Ammon's horn (tissue), 1 donor: ENCODE measurements around the gene DNAJC15.
"Not testable (repeated sequence)": the region's sequence is repeated elsewhere in the genome, so short reads cannot be mapped to it uniquely, and the experiment has no call there.

ENCODE experiments used
- DNase-seq: peaks from one replicate; pipeline ENCODE4 v3.0.0-alpha.2; 2016; ENCODE audit warnings: low spot score

The DNAJC15 gene

DNA sequence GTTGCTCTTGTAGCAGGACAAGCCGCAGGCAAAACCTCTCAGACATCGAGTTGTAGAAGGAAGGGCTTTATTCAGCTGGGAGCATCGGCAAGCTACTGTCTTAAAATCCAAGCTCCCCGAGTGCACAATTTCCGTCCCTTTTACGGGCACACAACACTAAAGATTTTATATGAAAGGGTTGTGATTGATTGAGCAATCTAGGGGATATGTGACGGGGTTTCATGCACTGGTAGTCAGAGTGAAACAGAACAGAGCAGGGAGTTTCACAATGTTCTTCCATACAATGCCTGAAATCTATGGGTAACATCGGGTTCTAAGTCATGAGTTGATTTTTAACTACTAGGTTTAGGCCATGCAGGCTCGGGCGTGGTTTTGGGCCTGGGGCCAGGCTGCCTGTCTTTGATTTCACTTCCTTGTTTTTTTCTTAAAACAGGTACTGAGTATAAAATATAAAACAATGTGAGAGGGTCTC lies 22.0 kb downstream of the DNAJC15 start:
- DNase-seq = peak; percentile 9

DNA sequence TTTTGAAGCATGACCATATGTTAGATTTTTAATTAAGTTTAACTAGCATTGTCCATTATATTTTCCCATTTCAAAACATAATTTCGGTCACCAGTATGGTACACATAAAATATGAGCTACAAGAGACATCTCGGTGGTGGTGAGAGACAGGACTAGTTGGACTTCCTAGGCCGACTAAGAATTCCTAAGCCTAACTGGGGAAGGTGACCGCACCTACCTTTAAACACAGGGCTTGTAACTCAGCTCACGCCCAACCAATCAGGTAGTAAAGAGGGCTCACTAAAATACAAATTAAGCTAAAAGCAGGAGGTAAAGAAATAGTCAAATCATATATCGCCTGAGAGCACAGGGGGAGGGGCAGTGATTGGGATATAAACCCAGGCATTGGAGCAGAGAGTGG lies 22.9 kb downstream of the DNAJC15 start:
- DNase-seq = no peak

DNA sequence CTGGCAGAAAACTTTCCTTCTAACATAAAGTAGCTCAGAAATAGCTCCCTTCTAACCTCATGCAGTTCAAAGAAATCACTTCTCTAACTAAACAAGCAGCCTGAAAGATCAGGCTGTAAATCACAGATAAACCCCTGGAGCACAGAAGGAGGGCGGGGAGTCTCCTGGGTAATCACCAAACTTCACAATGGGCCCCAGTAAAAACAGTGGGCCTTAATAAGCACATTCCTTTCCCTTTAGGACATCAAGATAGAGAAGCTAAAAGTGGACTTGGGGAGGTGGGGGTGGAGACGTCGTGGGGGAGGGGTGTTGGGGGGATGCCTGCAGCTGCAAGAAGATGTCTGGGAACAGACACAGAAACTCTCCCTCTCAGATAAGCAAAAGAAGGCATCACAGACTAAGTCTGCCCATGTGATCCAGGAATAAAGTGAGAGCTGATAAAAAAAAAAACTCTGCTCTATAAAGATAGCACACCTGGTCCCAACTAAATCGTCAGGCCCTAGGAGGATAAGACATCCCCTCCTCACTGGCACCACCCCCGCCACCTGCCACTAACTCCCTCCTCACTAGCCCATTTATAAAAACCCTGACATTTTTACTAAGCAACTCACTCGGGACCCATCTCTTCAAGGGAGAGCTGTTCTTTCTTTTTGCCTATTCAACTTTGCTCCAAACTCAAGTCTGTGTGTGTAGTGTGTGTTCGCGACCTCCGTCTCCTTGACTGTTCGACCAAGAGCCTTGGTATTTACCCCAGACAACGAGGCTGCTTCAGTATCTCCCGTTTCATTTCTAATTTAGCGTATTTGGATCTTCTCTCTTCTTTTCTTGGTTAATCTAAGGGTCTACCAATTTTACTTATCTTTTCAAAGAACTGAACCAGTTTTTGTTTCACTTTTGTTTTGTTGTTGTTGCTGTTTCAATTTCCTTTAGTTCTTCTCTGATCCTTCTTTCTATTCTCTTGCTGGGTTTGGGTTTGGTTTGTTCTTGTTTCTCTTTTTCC lies 31.7 kb downstream of the DNAJC15 start:
- peak; percentile 33 for DNase-seq

DNA sequence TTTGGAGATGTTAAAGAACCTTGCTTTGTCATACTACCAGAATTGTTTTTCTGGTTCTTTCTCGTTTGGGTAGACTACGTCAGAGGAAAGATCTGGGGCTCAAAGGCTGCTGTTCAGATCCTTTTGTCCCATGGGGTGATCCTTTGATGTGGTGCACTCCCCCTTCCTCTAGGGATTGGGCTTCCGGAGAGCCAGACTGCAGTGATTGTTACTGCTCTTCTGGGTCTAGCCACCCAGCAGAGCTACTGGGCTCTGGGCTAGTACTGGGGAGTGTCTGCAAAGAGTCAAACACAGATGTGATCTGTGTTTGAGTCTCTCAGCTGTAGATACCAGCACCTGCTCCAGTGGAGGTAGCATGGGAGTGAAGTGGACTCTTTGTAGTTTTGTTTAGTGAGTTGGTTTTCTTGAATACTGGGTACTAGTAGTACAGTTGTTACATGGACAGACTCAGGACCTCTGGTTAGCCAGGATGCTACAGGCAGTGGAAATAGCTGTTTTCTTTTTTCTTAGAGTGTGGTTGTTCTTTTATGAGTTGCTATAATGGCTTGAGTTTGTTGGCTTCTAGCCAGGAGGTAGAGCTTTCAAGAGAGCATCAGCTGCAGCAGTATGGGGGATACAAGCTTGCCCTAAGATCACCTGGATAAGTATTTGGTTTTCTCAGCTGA lies 34.4 kb downstream of the DNAJC15 start:
- DNase-seq = no peak

DNA sequence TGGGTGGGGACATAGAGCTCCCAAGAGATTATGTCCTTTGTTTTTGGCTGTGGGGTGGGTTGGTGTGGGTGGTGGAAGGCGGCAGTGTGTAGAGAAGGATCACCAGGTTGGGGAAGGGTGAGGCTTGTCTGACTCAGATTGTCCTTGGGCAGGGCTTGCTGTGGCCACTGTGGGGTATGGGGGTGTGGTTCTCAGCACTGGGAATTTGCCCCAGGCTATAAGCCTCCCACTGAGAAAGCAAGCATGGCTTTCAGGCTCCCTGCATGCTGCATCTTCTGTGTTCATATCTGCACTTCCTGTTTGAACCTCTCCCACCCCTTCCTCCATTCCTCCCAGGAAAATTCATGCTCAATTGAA lies 34.9 kb downstream of the DNAJC15 start:
- no peak for DNase-seq

DNA sequence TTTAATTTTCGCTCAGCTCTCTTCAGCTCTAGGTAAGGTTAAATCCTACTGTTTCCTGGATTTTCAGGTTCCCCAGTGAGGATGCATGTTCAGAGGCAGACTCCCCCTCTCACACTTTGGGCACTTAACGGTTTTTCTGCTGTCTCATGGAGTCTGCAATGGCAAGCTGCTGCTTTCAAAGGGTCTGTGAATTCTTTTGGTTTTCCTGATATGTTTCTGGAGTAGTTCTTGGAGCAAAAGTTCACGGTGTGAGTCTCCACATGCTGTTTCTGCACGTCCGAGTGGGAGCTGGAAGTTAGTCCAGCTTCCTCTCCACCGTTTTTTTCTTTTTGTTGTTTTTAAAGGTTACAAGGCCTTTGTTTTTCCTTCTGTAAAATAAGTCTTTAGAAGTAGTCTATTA lies 35.4 kb downstream of the DNAJC15 start:
- no peak for DNase-seq

DNA sequence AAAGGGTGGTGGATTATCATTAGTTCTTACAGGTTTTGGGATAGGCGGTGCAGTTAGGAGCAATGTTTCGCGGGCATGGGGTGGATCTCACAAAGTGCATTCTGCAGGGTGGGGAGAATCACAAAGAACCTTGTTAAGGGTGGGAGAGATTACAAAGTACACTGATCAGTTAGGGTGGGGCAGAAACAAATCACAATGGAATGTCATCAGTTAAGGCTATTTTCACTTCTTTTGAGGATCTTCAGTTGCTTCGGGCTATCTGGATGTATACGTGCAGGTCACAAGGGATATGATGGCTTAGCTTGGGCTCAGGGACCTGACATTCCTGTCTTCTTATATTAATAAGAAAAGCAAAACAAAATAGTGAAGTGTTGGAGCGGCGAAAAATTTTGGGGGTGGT lies 36.4 kb downstream of the DNAJC15 start:
- not testable (repeated sequence) for DNase-seq

DNA sequence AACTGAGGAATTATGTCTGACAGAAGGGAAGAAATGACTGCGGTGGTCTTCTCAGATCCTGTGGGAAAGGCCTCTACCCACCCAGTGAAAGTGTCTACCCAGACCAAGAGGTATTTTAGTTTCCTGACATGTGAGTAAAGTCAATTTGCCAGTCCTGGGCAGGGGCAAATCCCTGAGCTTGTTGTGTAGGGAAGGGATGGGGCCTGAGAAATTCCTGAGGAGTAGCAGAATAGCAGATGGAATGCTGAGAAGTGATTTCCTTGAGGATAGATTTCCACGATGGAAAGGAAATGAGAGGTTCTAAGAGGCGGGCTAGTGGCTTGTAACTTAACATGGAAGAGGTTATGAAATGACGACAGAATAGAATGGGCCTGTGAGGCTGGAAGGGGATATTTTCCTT lies 37.4 kb downstream of the DNAJC15 start:
- DNase-seq = not testable (repeated sequence)

DNA sequence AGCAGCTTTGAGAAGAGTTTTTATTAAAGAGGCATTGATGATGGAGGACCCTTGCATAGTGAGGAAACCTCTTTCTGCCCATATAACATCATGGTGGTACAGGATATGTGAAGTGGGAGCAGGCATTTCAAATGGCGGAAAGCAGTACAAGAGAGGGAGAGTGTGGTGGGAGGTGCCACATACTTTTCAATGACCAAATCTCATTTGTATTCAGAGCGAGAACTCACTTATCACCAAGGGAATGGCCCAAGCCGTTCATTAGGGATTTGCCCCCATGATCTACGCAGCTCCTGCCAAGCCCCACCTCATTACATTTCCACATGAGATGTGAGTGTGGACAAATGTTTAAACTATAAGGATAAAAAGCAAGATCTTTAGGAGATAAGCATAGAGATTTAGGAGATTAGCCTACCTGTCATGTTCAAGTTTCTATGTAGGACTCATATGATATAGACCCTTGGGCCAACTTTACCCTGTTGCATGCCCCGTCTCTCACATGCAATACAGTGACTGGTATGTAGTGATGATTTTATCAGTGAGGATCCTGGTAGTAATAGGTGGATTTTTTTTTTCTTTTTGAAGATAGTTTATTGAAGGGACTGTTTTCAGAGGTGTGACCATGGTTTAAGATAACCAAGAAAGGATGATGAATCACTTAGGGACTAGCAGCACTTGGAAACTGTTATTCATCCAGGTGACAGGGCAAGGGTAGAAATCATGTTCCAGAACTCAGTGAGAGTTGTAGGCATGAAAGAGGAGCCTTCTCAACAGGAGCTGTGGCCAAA lies 38.3 kb downstream of the DNAJC15 start:
- DNase-seq = no peak

DNA sequence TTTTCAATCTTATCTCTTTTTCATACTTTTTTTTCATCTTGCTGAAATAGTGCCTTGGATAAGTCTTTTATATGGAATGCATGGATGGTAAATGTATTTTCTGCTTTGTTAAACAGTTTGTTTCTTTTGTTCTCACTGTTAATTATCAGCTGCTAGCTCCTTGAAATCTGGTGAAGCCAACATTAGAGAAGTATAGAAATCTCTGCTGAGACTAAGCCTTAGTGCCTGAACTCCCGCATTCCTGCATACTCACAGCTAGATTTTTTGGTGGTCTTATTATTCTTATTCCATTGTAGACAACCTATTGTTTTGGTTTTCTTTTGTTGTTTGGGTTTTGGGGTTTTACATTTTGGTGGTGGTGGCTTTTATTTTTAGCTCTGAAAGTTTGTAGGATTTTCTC lies 48.4 kb downstream of the DNAJC15 start:
- no peak for DNase-seq

DNA sequence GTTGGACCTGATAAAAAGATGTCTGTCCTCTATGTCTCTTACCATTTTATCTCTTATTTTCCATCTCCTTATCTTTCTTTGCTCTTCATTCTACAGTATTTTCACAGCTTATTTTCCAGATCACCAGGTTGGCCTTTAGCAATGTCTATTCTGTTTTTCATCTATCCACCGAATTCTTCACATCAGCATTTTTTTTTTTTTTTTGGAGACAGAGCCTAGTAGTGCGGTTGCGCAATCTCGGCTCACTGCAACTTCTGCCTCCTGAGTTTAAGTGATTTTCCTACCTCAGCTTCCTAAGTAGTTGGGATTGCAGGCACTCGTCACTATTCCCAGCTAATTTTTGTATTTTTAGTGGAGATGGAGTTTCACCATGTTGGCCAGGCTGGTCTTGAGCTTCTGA lies 49.0 kb downstream of the DNAJC15 start:
- DNase-seq = no peak

DNA sequence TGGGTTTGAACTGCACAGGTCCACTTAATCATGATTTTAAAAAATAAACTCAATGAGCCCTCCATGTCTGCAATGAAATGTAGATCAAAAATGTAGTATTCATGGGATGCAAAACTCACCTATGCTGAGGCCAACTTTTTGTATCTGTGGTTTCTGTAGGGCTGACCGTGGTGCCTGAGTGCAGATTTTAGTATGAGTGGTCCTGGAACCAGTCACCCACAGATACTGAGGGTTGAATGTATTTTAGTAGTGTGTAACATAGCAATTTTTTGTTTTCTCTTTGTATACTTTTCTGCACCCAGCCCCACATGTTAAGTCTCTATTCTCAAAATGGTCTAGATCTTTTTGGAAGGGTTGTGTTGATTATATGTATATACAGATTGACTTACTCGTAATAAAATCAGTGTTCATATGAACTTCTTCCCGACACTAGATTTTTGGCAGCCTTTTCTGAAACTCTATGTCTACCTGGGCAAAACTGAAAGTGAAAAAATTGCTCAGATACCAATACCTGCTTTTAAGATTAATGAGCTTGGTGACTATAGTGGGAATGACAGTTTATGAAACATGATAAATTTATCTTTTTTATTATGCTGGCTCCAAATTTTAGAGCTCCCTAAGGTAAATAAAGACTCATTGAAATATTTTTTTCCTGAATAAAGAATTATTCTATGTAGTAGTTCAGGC lies 51.6 kb downstream of the DNAJC15 start:
- no peak for DNase-seq

DNA sequence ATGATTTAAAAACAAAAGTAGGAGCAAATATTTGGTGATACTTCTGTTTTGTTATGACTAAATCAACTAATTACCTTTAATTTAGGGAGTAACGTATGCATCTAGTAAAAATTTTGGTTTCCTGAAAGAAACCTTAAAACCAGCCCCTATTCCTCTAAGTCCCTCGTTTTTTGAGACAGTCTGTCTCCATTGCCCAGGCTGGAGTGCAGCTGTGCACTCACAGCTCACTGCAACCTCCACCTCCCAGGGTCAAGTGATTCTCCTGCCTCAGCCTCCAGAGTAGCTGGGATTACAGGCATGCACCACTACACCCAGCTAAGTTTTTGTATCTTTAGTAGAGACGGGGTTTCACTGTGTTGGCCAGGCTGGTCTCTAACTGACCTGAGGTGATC lies 52.1 kb downstream of the DNAJC15 start:
- not testable (repeated sequence) for DNase-seq

DNA sequence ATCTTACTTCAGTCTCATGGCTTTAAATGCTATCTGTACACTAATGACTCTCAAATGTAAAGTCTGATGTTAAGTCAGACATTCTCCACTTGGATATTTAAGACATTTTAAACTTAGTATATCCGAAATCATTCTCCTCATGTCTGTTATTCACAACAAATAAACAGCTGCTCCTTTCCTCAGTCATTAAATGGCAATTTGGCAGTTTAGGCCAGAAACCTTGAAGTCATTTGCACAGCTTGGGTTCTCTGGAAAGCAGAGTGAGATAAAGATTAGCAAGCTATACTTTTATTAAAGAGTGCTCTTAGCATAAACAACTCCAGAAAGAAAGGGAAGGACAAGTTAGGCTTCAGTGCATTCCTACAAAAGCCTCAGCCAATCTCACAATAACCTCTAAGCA lies 53.7 kb downstream of the DNAJC15 start:
- no peak for DNase-seq

DNA sequence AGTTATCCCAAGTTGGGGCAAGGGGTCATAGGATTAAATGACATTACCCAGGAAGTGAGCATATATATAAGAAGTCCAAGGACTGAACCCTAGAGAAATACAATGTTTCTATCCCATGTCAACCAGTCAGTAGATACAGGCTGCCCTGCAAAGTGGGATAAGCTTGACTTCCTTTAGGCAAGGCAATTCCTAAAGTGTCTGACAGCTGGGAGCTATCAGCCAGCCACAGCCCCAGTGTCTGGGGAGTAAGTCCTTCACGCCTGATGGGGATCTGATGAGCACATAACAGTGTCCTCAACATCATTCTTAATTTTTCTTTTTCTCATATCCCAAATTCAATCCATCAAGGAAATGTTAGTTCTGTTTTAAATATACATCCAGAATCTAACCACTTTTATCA lies 54.1 kb downstream of the DNAJC15 start:
- no peak for DNase-seq

DNA sequence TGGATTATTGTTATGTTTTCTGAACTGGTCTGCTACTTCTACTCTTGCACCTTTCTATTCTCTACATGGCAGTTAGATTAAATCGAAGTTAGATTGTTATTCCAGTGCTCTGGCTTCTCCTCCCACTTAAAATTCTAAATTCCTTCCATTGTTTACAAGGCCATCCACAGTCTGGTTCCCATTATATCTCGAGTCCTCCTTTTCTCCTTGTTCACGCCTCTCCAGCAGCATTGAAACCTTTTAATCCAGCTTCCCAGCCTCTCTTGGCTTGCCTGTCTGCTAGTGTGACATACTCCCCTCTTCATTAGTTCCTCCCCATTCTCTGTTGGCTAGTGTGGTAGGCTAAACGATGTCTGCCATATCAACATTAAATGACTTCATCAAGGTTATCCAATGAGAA lies 54.5 kb downstream of the DNAJC15 start:
- no peak for DNase-seq

DNA sequence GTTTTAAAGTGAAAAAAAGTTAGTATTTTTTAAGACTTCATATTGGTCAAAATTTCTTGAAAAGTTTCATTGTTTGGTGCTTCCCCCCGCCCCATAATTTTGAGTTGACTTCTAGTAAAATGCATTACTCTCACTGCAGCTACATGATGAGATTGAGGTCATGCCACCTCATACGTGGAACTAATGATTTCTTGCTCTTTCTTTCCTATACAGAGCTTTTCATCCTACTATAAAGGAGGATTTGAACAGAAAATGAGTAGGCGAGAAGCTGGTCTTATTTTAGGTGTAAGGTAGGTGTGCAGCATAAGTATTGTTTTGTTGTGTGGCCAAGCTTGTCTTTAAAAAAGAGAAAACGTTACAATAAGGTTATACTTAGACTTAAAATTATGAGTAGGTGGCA lies 55.0 kb downstream of the DNAJC15 start:
- DNase-seq = no peak

DNA sequence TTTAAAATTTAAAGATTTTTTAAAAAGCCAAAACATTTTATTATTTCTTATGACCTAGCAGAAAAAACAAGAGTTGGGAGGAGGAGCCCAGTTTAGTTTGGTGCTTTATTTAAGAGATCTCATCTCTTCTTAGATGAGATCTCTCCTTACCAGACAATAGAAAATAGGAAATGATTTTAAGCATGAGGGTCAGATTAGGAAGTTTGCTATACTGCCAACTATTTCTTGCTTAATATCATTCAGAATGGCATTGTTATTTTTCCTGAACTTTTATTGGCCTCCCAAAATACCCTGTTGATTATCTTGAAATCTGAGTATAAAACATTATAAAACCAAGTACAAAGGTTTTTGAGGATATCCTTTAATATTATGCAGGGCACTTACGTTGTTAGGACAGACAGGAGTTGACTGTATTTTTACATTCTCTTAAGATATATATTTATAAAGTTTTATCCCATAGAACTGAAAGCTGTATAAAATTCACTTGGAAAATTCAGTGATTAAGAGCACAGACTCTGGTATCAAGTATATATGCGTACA lies 56.1 kb downstream of the DNAJC15 start:
- DNase-seq = no peak

DNA sequence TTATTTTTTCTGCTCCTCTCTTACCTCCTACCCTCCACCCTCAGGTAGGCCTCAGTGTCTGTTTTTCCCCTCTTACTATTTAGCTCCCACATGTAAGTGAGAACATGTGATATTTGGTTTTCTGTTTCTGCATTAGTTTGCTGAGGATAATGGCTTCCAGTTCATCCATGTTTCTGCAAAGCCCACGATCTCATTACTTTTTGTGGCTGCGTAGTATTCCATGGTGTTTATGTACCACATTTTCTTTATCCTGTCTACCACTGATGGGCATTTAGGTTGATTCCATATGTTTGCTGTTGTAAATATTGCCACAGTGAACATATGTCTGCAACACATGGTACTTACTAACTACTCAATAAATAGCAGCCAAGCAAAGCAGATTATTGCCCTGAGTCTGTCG lies 56.8 kb downstream of the DNAJC15 start:
- DNase-seq = no peak

DNA sequence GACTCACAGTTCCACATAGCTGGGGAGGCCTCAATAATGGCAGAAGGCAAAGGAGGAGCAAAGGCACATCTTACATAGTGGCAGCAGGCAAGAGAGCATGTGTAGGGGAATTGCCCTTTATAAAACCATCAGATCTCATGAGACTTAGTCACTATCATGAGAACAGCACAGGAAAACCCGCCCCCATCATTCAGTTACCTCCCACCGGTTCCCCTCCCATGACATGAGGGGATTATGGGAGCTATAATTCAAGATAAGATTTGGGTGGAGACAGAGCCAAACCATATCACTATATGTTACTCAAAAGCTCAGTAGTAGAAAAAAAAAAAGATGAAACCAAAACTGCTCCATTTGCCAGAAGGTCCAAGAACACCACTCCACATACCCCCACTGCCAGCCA lies 58.5 kb downstream of the DNAJC15 start:
- DNase-seq = no peak

DNA sequence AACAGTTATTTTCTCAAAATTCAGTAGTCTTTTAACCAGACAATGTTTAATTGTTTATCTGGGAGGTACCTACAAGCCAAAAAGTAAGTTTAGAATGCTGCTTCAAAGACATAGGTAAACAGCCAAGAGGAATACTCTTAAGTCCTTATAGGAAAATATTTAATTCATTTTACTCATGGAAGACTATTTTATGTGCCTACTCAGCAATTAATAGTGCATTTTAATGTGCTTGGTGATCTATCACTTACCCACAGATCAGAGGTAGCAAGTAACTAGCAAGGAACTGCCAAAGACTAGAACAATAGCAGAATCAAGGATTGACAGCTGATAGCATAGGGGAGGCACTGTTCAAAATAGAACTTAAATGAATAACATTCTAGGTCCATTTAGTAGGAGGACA lies 60.4 kb downstream of the DNAJC15 start:
- no peak for DNase-seq

DNA sequence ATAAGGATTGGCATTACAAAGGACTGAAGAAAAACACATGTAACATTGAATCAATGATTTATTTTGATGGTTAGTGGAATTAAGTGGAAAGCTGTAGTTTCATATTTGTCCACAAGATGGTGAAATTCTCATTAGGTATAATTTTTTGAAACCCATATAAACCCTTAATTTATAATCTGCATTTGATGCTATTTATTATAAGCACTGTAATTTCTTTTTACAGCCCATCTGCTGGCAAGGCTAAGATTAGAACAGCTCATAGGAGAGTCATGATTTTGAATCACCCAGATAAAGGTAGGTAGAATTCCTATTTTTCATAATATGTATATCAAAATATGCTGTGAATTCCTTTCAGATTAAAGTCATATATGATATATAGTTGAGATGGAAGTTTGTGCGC lies 62.2 kb downstream of the DNAJC15 start:
- peak; percentile 13 for DNase-seq
